OCI-LY3 (cell line): ENCODE data around the gene SDSL.

Source experiments
- EZH2phosphoT487 ChIP-seq: fragments of 200-600 bp; shearing (Covaris generic); IDR thresholded peaks from 2 replicates; pipeline ENCODE4 v1.6.1; 2018; ENCODE audit warnings: antibody characterized with exemption, mixed run types, low read depth
- TF ChIP-seq, protein P1 (sequence below): fragments of 200-600, 300-600 bp; sonication (generic); IDR thresholded peaks from 2 replicates; pipeline ENCODE4 v1.5.1; 2014; ENCODE audit warnings: antibody characterized with exemption, low read length, low read depth

DNA sequence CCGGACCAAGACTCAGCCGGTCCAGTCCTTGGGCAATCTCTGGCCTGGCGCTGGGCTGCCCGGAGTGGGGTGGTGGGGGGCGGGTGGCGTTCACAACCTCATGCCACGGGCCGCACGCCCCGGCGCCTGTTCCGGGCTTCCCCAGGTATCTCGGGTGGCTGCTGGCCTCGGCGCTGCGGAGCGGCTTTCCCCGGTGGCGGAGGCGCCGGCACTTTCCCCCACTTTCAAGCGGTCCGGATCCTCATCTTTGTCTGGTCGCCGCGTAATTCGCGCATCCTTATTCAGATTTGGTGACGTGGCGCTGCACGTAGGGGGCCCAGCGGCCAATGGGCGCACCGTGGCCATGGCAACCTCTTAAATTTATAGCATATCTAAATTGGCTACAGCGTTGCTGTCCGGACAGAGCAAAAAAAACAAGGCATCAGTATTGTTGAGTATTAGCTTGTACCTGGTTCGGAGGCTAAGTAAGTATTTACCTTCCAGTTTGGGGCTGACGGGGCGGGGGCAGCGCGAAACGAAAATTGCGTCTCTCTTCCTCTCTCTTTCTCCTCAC lies 49.5 kb downstream of the SDSL start, which contains the start of gene LHX5:
- TF ChIP-seq, protein P1, sequence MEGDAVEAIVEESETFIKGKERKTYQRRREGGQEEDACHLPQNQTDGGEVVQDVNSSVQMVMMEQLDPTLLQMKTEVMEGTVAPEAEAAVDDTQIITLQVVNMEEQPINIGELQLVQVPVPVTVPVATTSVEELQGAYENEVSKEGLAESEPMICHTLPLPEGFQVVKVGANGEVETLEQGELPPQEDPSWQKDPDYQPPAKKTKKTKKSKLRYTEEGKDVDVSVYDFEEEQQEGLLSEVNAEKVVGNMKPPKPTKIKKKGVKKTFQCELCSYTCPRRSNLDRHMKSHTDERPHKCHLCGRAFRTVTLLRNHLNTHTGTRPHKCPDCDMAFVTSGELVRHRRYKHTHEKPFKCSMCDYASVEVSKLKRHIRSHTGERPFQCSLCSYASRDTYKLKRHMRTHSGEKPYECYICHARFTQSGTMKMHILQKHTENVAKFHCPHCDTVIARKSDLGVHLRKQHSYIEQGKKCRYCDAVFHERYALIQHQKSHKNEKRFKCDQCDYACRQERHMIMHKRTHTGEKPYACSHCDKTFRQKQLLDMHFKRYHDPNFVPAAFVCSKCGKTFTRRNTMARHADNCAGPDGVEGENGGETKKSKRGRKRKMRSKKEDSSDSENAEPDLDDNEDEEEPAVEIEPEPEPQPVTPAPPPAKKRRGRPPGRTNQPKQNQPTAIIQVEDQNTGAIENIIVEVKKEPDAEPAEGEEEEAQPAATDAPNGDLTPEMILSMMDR = no peak
- TF ChIP-seq EZH2phosphoT487 = no peak
